Osteocyte (in vitro differentiated cells): ENCODE data around the gene FBF1. TPM values are rescaled to one million over a fixed set of nuclear protein-coding genes. Genes with fewer than 3 reads are reported as not detected.

Experiments
- DNase-seq: peaks from one replicate; pipeline ENCODE4 v3.0.0; 2021; ENCODE audit warnings: mixed read lengths; ENCODE audit not compliant: unreplicated experiment; ENCODE audit errors: extremely low spot score
- H3K27ac Mint-ChIP-seq: one replicate; pipeline ENCODE4 v1.8.0; 2021; ENCODE audit warnings: mild to moderate bottlenecking, mixed read lengths; ENCODE audit not compliant: unreplicated experiment
- H3K27me3 Mint-ChIP-seq: one replicate; pipeline ENCODE4 v1.8.0; 2021; ENCODE audit warnings: mixed read lengths; ENCODE audit not compliant: unreplicated experiment
- H3K36me3 Mint-ChIP-seq: one replicate; pipeline ENCODE4 v1.8.0; 2021; ENCODE audit warnings: mixed read lengths; ENCODE audit not compliant: unreplicated experiment
- H3K4me1 Mint-ChIP-seq: one replicate; pipeline ENCODE4 v1.8.0; 2021; ENCODE audit warnings: mixed read lengths; ENCODE audit not compliant: unreplicated experiment
- H3K4me3 Mint-ChIP-seq: one replicate; pipeline ENCODE4 v1.8.0; 2021; ENCODE audit warnings: mild to moderate bottlenecking, moderate library complexity, mixed read lengths; ENCODE audit not compliant: unreplicated experiment
- H3K9me3 Mint-ChIP-seq: one replicate; pipeline ENCODE4 v1.8.0; 2021; ENCODE audit warnings: mixed read lengths; ENCODE audit not compliant: unreplicated experiment
- CTCF ChIP-seq: fragments of 200-600 bp; sonication (generic); IDR thresholded peaks from 2 replicates; pipeline ENCODE4 v1.5.0; 2021; ENCODE audit warnings: antibody characterized with exemption, mild to moderate bottlenecking, moderate library complexity
- total RNA-seq: library from RNA; stranded (reverse); gene quantifications from 2 replicates; pipeline ENCODE4 v1.2.1, GENCODE V29; 2021

FBF1 gene
- total RNA-seq, 1 donor from 2014 or later: 14.8 TPM

- Mint-ChIP-seq H3K4me3 (peak overlapping the region; percentile 86), H3K27ac (peak overlapping the region; percentile 99), H3K4me1 (peaks cover 60% of the 10 kb centered on the region)
Measured at GRCh38 chr17:75876190-75876937, 64.5 kb downstream of the FBF1 start.

GRCh38 chr17:75875940-75876189, 65.0 kb downstream of the FBF1 start:
- Mint-ChIP-seq H3K4me3 (peak overlapping the region; percentile 86), H3K36me3 (peaks cover 2% of the 10 kb centered on the region), H3K9me3 (no peaks in the 10 kb centered on the region), H3K4me1 (peaks cover 61% of the 10 kb centered on the region), H3K27me3 (no peaks in the 10 kb centered on the region), H3K27ac (peak overlapping the region; percentile 99)
- no peak for DNase-seq
- TF ChIP-seq CTCF: no peak

More at GRCh38 chr17:75876190-75876937, 64.5 kb downstream of the FBF1 start:
- Mint-ChIP-seq H3K36me3 (peaks cover 2% of the 10 kb centered on the region), H3K27me3 (no peaks in the 10 kb centered on the region), H3K9me3 (no peaks in the 10 kb centered on the region)
- no peak for DNase-seq
- TF ChIP-seq CTCF: no peak

GRCh38 chr17:75875182-75875939, 65.5 kb downstream of the FBF1 start:
- DNase-seq: peak; percentile 92
- no peaks in the 10 kb centered on the region for H3K27me3 Mint-ChIP-seq
- H3K36me3 Mint-ChIP-seq: peaks cover 2% of the 10 kb centered on the region
- H3K9me3 Mint-ChIP-seq: no peaks in the 10 kb centered on the region
- no peak for TF ChIP-seq CTCF
- H3K4me3 Mint-ChIP-seq: peak overlapping the region; percentile 86
- H3K27ac Mint-ChIP-seq: peak overlapping the region; percentile 99
- H3K4me1 Mint-ChIP-seq: peaks cover 66% of the 10 kb centered on the region

- peaks cover 2% of the 10 kb centered on the region for H3K36me3 Mint-ChIP-seq
- no peak overlapping the region for H3K4me3 Mint-ChIP-seq
- no peaks in the 10 kb centered on the region for H3K9me3 Mint-ChIP-seq
- H3K27me3 Mint-ChIP-seq: no peaks in the 10 kb centered on the region
- H3K27ac Mint-ChIP-seq: peak overlapping the region; percentile 99
- TF ChIP-seq CTCF: no peak
- DNase-seq: no peak
- H3K4me1 Mint-ChIP-seq: peaks cover 73% of the 10 kb centered on the region
Measured at GRCh38 chr17:75874323-75875181, 66.3 kb downstream of the FBF1 start.
